Measurements from ENCODE around the gene OR4A15. TPM values are rescaled to one million over a fixed set of nuclear protein-coding genes. Genes with fewer than 3 reads are reported as not detected.

OR4A15 gene
- total RNA-seq, 1 experiment from 2014 or later = not detected

GRCh38 chr11:55345306-55345705, 22.5 kb upstream of the OR4A15 start:
- Histone ChIP-seq H3K9me3 (no peaks in the 10 kb centered on the region; the same call in 1 of the 2 replicates), H3K4me3 (ENCODE audit: low read depth, low read length) (no peak overlapping the region), H3K4me1 (no peaks in the 10 kb centered on the region), H3K27me3 (replicated peaks; ENCODE audit: control insufficient read depth, insufficient read depth, low read length) (no peaks in the 10 kb centered on the region), H3K36me3 (ENCODE audit: control insufficient read depth, insufficient read depth, low read length) (no peaks in the 10 kb centered on the region)
- Mint-ChIP-seq H3K4me1 (ENCODE audit: low read depth, unreplicated experiment) (no peaks in the 10 kb centered on the region), H3K27me3 (ENCODE audit: insufficient read depth, unreplicated experiment) (no peaks in the 10 kb centered on the region), H3K9me3 (ENCODE audit: unreplicated experiment) (peaks cover 20% of the 10 kb centered on the region), H3K27ac (ENCODE audit: unreplicated experiment) (no peak overlapping the region), H3K36me3 (ENCODE audit: insufficient read depth, unreplicated experiment) (no peaks in the 10 kb centered on the region), H3K4me3 (ENCODE audit: unreplicated experiment) (no peak overlapping the region)
- ChIA-PET POLR2A (no interaction called here), CTCF (no interaction called here)
- no TSS peak for BruUV-seq (replicated peaks)
- no peak for DNase-seq
- TF ChIP-seq CTCF (IDR thresholded peaks at IDR 0.05; ENCODE audit: insufficient read depth in 1 of 2, low read depth in 1 of 2, low read length in 1 of 2, severe bottlenecking in 1 of 2, unreplicated experiment in 1 of 2) = no peak
- intact Hi-C loops (cut with micrococcal nuclease; ENCODE audit: unreplicated experiment) = no loop called here

- no peak overlapping the region for H3K27ac Mint-ChIP-seq (ENCODE audit: unreplicated experiment)
- Histone ChIP-seq H3K36me3 (ENCODE audit: control insufficient read depth, insufficient read depth, low read length) (no peaks in the 10 kb centered on the region), H3K4me3 (ENCODE audit: low read depth, low read length) (no peak overlapping the region), H3K4me1 (no peaks in the 10 kb centered on the region), H3K27me3 (replicated peaks; ENCODE audit: control insufficient read depth, insufficient read depth, low read length) (no peaks in the 10 kb centered on the region), H3K9me3 (no peaks in the 10 kb centered on the region; the same call in 1 of the 2 replicates)
- no peaks in the 10 kb centered on the region for H3K27me3 Mint-ChIP-seq (ENCODE audit: insufficient read depth, unreplicated experiment)
- H3K4me1 Mint-ChIP-seq (ENCODE audit: low read depth, unreplicated experiment) = no peaks in the 10 kb centered on the region
- H3K9me3 Mint-ChIP-seq (ENCODE audit: unreplicated experiment) = peaks cover 14% of the 10 kb centered on the region
- BruUV-seq (replicated peaks) = no TSS peak
- no peaks in the 10 kb centered on the region for H3K36me3 Mint-ChIP-seq (ENCODE audit: insufficient read depth, unreplicated experiment)
- TF ChIP-seq CTCF (IDR thresholded peaks at IDR 0.05; ENCODE audit: insufficient read depth in 1 of 2, low read depth in 1 of 2, low read length in 1 of 2, severe bottlenecking in 1 of 2, unreplicated experiment in 1 of 2) = no peak
- ChIA-PET CTCF (no interaction called here), POLR2A (no interaction called here)
- intact Hi-C loops (cut with micrococcal nuclease; ENCODE audit: unreplicated experiment) = no loop called here
- H3K4me3 Mint-ChIP-seq (ENCODE audit: unreplicated experiment) = no peak overlapping the region
- no peak for DNase-seq
These were observed 18.7 kb upstream of the OR4A15 start for GRCh38 chr11:55349032-55349431.

DNA sequence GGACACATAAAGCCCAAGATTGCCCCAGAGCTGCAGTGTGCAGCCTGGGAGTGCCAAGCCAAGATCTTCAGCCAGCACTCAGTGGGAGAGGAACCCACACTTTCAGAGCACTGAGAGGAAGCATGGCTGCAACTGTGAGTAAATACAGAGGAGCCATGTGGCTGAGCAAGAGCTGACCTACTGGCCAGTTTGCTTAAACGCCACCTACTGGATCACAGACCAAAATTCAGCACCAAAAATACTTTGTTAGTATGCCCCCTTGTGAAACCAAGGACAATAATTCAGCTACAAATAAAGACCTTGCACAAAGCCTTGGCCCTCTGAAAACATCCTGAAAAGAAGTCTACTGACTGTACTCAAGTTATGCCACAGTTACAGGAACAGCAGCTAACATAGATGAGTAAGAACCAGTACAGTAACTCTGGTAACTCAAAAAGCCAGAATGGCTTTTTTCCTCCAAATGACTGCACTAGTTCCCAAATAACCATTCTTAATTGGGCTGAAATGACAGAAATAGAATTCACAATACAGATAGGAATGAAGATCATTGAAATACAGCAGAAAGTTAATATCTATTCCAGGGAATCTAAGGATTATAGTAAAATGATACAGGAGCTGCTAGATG, 10.1 kb upstream of the OR4A15 start:
- Mint-ChIP-seq H3K36me3 (ENCODE audit: insufficient read depth, unreplicated experiment) (no peaks in the 10 kb centered on the region), H3K4me1 (ENCODE audit: low read depth, unreplicated experiment) (no peaks in the 10 kb centered on the region), H3K9me3 (ENCODE audit: unreplicated experiment) (no peaks in the 10 kb centered on the region), H3K27ac (ENCODE audit: unreplicated experiment) (no peak overlapping the region), H3K27me3 (ENCODE audit: insufficient read depth, unreplicated experiment) (no peaks in the 10 kb centered on the region), H3K4me3 (ENCODE audit: unreplicated experiment) (no peak overlapping the region)
- ChIA-PET CTCF (no interaction called here), POLR2A (no interaction called here)
- no peaks in the 10 kb centered on the region for H3K27me3 ChIP-seq (replicated peaks; ENCODE audit: control insufficient read depth, insufficient read depth, low read length)
- DNase-seq = peak in 1 of 2 experiments; percentile 7
- BruUV-seq (replicated peaks) = no TSS peak
- H3K36me3 ChIP-seq (ENCODE audit: control insufficient read depth, insufficient read depth, low read length) = no peaks in the 10 kb centered on the region
- TF ChIP-seq CTCF (IDR thresholded peaks at IDR 0.05; ENCODE audit: insufficient read depth in 1 of 2, low read depth in 1 of 2, low read length in 1 of 2, severe bottlenecking in 1 of 2, unreplicated experiment in 1 of 2) = peak; percentile 11 to 31
- H3K4me3 ChIP-seq (ENCODE audit: low read depth, low read length) = no peak overlapping the region
- intact Hi-C loops (cut with micrococcal nuclease; ENCODE audit: unreplicated experiment) = no loop called here
- no peaks in the 10 kb centered on the region for H3K4me1 ChIP-seq
- no peaks in the 10 kb centered on the region for H3K9me3 ChIP-seq

All from Caco-2 (cell line).